IPS DF 4.7 (cell line): Measurements from ENCODE around the gene AS3MT.
A peak's percentile ranks its signal among the peaks of the same experiment; 100 is the strongest.
"Not testable (repeated sequence)": the region's sequence is repeated elsewhere in the genome, so short reads cannot be mapped to it uniquely, and the experiment has no call there.

Experiments
- DNase-seq: peaks from one replicate; pipeline ENCODE4 v3.0.0-alpha.2; 2013; ENCODE audit warnings: low spot score; ENCODE audit errors: extremely low read depth

Gene AS3MT

GRCh38 chr10:102855731-102856436 lies 13.4 kb upstream of the AS3MT start:
- DNase-seq = not testable (repeated sequence)

- no peak for DNase-seq
These were observed 12.4 kb upstream of the AS3MT start for GRCh38 chr10:102856758-102857424.

- DNase-seq = no peak
These were observed 9.4 kb upstream of the AS3MT start for GRCh38 chr10:102859911-102860310.

GRCh38 chr10:102863660-102864059 lies 5.6 kb upstream of the AS3MT start:
- DNase-seq = no peak

- DNase-seq = no peak
These were observed 3.6 kb upstream of the AS3MT start for GRCh38 chr10:102865620-102866019.

GRCh38 chr10:102868911-102869257 lies 386 bp upstream of the AS3MT start:
- no peak for DNase-seq

- no peak for DNase-seq
These were observed 951 bp downstream of the AS3MT start for GRCh38 chr10:102870221-102870620.

- no peak for DNase-seq
These were observed 2.9 kb downstream of the AS3MT start for GRCh38 chr10:102872163-102872562.

- no peak for DNase-seq
These were observed 7.5 kb downstream of the AS3MT start for GRCh38 chr10:102876747-102877153.

GRCh38 chr10:102878629-102879028 lies 9.4 kb downstream of the AS3MT start:
- no peak for DNase-seq

GRCh38 chr10:102880256-102880655 lies 11.0 kb downstream of the AS3MT start:
- DNase-seq = no peak

GRCh38 chr10:102888048-102888447 lies 18.8 kb downstream of the AS3MT start:
- no peak for DNase-seq

- DNase-seq = no peak
These were observed 25.4 kb downstream of the AS3MT start for GRCh38 chr10:102894466-102895213.

- DNase-seq = no peak
These were observed 30.7 kb downstream of the AS3MT start for GRCh38 chr10:102900006-102900405.

- no peak for DNase-seq
These were observed 35.1 kb downstream of the AS3MT start for GRCh38 chr10:102904346-102904745.

- DNase-seq = no peak
These were observed 37.2 kb downstream of the AS3MT start for GRCh38 chr10:102906507-102906906.

GRCh38 chr10:102914781-102915180 lies 45.5 kb downstream of the AS3MT start:
- no peak for DNase-seq

- no peak for DNase-seq
These were observed 46.9 kb downstream of the AS3MT start for GRCh38 chr10:102916173-102916572.

GRCh38 chr10:102917314-102917961 lies 48.2 kb downstream of the AS3MT start:
- DNase-seq = no peak

GRCh38 chr10:102917962-102918816 lies 48.9 kb downstream of the AS3MT start, which contains the start of gene CNNM2:
Gene CNNM2 (plus strand): TSS chr10:102918294. CDS start chr10:102918481, 187 bp downstream.
- DNase-seq = peak; percentile 99

GRCh38 chr10:102918817-102919245 lies 49.6 kb downstream of the AS3MT start:
- DNase-seq = no peak
